Subcutaneous adipose tissue (tissue), 4 donors: ENCODE measurements around the gene FNBP1. TPM values are rescaled to one million over a fixed set of nuclear protein-coding genes. Genes with fewer than 3 reads are reported as not detected.

Experiments
- total RNA-seq, 4 donors: library from RNA; depleted of rRNA; stranded (reverse); fragments of >200 nt; gene quantifications; one replicate each; pipeline ENCODE4 v1.1.0, GENCODE V29; 2016
- TF ChIP-seq, protein P1 (sequence below): fragments of 450-650 bp; IDR thresholded peaks from one replicate; pipeline ENCODE4 v1.5.1; 2016; ENCODE audit warnings: low read depth, mild to moderate bottlenecking, control low read depth, antibody characterized with exemption, moderate library complexity

FNBP1 gene
- total RNA-seq, 4 donors from 2014 or later = 34.1 to 68.6 (median 50.7) TPM

DNA sequence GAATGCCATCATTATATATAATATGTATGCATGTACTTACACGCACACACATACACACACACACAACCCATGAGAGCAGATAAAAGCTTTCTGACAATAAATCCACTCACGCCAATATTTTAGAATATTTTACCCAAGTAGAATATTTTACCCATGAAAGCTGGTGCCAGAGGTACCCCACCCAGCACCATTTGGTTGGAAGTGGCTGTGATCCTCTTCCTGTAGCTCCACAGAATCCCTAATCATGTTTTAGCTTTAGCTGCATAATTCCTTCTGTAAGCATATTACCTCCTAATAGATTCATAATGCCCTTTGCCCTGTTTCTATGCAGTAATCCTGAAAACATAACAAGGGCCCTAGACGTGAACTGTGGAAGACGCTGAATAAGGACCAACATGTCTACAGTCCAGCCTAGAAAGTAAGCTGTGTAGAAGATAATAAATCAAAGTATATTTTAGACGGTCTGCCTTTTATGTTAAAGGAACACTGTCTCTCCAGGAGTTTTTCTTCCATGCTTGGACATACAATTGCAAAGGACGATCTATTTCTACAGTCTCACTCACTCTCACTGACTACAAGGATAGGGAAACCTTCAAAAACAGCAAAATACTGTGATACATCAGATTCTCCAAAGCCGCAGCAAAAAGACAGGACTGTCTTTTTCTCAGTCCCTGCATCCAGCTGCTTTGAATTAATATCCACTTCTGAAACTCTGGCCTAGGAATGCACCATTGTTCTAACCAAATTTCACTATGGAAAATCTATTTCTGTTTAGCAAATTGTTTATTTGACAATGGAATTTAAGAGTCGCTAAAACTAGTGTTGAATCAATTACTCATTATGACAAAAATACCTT lies 109.6 kb downstream of the FNBP1 start:
- TF ChIP-seq, protein P1, sequence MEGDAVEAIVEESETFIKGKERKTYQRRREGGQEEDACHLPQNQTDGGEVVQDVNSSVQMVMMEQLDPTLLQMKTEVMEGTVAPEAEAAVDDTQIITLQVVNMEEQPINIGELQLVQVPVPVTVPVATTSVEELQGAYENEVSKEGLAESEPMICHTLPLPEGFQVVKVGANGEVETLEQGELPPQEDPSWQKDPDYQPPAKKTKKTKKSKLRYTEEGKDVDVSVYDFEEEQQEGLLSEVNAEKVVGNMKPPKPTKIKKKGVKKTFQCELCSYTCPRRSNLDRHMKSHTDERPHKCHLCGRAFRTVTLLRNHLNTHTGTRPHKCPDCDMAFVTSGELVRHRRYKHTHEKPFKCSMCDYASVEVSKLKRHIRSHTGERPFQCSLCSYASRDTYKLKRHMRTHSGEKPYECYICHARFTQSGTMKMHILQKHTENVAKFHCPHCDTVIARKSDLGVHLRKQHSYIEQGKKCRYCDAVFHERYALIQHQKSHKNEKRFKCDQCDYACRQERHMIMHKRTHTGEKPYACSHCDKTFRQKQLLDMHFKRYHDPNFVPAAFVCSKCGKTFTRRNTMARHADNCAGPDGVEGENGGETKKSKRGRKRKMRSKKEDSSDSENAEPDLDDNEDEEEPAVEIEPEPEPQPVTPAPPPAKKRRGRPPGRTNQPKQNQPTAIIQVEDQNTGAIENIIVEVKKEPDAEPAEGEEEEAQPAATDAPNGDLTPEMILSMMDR = no peak

DNA sequence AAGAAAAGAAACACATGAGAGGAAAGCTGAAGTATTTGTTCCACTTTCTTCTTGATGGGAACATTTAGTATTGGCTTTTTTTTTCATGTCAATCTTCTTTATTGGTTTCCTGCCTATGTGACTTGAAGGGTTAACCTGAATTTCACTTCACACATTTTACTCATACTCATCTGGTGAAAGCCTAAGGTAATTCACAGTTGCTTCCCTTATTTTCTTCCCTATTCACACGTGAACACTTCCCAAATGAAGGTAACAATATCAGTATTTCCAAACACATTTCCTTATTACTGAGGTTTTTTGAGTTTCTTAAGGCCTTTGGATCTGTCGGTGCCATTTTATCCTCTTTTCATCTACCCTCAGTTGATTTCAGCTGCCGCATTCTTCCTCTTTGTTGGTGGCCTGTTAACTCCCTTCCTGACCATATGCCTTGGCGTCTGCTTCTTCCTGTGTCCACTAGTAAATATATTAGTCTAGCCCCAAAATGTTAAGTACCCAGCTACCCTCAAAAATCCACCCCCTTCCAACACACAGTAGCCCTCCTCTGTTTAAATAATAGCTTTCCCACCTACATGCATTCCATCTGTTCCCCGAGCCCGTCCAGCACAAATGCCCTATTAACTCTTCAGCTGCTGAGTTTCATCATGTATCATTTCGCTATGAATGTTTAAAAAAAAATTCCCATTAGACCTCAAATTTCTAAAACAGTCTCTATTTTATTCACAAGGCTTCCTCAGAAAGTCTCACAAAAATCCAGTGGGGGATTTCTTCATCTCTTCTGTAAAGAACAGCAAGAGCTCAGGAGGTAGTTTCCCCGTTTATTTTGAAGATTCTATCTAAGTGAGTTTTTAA lies 110.5 kb downstream of the FNBP1 start:
- TF ChIP-seq, protein P1 = no peak

DNA sequence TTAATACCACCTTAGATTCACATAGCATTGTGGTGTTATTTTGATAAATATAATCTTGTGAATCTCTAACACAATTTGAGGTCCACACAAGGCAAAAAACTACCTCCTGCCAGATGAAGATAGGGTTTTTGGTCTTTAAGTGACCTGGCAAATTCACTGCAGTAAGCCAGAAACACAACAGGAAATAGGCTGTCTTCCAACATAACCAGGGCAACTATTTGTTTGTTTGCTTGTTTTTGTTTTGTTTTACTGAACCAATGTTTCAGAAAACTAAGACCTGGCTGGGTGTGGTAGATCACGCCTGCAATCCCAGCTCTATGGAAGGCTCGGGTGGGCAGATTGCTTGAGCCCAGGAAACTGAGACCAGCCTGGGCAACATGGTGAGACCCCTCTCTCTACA lies 112.2 kb downstream of the FNBP1 start:
- TF ChIP-seq, protein P1 = no peak

DNA sequence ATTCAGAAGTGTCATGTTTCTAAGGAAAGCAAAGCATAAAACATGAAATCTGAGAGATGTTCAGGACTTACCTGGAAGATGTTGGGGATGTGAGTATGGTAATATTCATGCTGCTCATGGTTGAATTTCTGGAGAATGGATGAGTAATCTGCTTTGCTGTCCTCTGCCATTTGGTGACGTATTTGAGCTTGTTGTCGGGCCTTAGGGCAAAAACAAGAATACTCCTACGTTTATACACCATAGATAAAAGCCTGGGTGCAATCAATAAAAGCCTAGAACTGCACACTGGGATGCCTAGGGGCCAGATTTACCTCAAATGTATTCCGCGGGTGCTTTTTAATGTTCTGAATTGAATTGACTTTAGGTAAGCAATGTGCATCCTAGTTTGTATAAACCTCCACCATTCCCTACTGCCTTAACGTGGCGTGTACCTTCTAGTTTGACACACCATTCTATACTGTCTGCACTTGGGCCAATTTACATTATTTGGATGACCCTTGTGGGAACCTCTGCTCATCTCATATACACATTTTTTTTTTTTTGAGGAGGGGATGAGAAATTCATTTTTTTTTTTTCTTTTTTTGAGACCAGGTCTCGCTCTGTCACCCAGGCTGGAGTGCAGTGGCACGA lies 113.4 kb downstream of the FNBP1 start:
- TF ChIP-seq, protein P1 = no peak

DNA sequence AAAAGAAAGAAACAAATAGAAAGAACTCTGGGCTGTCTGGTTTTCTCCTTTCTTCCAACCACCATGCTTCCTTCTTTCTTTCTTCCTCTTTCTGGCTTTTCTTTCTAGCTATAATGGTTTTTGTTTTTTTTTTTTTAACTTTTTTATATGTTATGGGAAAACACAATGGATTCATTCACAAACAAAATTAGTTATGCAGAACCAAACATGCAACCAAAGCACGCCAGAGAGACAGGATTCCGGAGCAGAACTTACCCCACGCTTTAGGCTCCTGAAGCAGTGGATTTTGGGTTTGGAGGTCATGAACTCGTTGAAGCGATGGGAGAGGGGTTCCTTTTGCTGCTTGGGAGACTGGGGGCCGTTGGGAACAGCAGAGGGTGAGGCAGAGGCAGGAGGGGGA lies 119.4 kb downstream of the FNBP1 start:
- TF ChIP-seq, protein P1 = no peak

DNA sequence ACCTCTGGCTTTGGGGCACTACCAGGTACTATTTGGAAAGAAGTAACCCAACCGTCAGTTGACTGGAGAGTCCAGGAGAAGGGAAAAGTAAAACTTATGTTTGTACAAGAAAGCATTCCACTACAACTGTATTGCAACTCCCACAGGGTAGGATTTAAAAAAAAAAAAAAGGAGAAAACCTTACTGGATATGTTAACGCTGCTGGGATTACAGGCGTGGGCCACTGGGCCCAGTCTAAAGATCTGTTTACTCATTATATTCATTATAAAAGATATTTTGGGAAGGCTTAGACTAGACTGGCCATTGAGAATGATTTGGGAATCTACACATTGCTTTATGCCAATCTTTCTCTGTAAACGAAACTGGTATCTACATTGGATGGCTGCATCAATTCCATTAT lies 121.1 kb downstream of the FNBP1 start:
- TF ChIP-seq, protein P1 = no peak

DNA sequence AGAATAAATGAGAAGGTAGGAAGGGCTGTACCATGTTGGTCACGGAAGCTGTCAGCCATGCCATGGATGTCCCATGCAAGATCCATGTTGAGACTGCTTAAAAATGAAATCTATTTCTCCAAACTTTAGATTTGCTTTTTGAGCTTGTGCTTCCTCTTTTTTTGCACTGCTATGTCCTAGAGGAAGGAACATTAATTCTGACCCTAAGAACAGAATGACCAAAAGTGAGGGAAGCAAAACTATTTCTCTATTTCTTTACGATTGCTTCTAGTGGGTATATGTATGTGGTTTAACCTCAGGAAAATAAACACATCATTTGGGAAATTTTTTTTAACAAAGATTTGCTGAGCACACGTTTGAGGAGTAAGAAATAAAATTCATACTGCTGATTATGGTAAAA lies 123.1 kb downstream of the FNBP1 start:
- TF ChIP-seq, protein P1 = no peak
